Stimulated activated CD8-positive, alpha-beta memory T cell treated with anti-CD3 and anti-CD28 coated beads, Interleukin-7, amount 100 ng/mL, for 1 hour (primary cell): ENCODE results near the gene PCDH15.

Source experiments
- DNase-seq, 2 donors: peaks; one replicate each; pipeline ENCODE4 v3.0.0-alpha.2; 2020; ENCODE audit warnings: low read depth in 2 of 2

The PCDH15 gene

DNA sequence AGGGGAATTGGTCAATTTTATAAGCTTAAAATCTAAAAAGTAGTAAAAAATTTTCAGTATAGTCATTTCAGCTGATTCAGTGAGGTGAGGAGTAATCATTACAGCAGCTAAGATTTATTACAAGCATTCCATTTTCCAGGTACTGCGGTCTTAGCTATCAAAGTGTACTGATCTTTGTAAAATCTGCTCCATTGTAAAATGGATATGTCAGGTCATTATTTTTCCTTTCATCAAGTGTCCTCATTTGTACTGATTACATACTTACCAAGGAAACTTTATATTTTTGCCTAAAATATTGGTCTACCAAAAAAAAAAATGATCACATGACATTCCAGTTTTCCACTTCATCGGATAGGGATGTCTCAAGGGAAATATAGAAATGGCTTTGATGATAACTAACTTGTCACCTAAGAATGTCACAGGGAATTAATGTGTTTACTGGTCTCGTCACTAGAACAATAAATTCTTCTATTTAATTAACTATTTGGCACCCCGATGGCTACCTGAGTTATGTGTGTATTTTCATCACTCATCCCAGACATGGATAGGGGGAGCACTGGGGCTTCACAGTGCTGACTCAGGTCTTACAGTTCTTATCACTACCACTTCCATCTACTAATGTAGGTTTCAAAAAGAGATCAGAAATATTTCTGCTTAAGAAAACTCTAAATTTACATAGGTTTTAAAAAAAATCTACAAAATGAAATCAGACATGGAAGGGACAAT, 948.4 kb downstream of the PCDH15 start:
- DNase-seq = no peak

GRCh38 chr10:53846809-53847208, 954.2 kb downstream of the PCDH15 start:
- no peak for DNase-seq

DNA sequence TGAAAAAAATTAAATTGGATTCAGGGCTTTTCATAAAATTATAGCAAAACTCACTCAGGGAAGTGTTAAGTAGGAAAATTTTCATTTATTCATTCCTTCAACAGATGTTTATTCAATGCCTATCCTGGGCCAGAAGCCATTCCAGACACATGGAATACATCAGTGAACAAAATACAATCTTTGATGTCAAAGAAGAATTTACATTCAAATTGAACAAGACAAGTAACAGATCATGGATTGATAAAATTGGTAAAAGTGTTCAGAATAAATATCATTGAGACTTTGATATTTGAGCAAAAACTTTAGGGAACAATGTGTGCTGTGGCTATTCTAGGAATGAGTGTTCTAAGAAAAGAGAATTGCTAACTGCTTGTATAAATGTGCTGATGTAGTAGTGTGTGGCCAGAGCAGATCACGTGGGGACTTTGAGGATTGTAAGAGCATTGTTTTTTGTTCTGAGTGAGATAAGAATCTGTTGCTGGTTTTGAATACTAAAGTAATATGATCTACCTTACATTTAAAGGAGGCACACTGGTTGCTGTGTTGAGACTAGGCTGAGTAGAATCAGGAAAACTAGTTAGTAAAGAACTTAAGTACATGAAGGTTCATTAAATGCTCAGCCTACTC, 957.2 kb downstream of the PCDH15 start:
- DNase-seq = no peak

GRCh38 chr10:53841483-53842145, 959.4 kb downstream of the PCDH15 start:
- DNase-seq = no peak

- DNase-seq = no peak
Observed at GRCh38 chr10:53840653-53841052, 960.4 kb downstream of the PCDH15 start.

- no peak for DNase-seq
Observed at GRCh38 chr10:53839440-53840039, 961.5 kb downstream of the PCDH15 start.

DNA sequence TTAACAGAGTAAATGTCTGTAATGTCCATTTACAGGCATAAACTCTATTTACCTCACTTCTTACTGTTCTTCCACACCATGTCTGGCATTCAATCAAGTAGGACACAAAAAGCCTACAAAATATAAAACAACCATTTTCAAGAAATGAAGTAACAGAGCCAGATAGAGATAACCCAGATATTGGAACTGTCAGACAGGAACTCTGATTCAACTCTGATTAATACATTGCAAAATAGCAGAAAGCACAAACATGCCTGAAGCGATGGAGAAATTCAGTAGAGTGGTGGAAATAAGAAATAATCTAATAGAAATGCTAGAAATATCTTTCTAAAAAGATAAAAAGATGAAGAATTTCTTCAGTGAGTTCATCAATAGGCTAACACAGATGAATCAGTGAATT, 964.4 kb downstream of the PCDH15 start:
- DNase-seq = no peak

- DNase-seq = no peak
Observed at GRCh38 chr10:53833908-53834307, 967.1 kb downstream of the PCDH15 start.

DNA sequence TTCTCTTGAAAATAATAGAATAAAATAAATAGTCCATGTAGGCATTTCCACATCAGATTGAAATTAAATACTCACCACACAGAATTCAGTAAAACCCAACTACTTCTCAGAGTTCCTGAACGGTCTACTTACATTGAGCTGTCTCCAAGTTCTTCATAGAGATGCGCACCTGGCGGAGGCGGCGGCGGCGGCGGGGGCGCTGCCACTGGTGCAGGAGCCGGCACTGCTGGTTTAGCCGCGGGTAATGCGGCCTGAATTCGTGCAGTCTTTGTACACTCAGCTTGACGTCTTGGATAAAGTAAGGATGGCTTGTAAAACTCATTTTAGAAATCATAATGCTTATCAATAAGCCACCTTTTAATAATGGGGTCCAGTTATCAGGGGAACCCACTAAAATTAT, 973.8 kb downstream of the PCDH15 start:
- no peak for DNase-seq

- DNase-seq = no peak
Observed at GRCh38 chr10:53808677-53809372, 992.2 kb downstream of the PCDH15 start.

GRCh38 chr10:53786236-53786900, 1014.7 kb downstream of the PCDH15 start:
- DNase-seq = no peak

GRCh38 chr10:53771701-53772100, 1029.3 kb downstream of the PCDH15 start:
- DNase-seq = no peak

DNA sequence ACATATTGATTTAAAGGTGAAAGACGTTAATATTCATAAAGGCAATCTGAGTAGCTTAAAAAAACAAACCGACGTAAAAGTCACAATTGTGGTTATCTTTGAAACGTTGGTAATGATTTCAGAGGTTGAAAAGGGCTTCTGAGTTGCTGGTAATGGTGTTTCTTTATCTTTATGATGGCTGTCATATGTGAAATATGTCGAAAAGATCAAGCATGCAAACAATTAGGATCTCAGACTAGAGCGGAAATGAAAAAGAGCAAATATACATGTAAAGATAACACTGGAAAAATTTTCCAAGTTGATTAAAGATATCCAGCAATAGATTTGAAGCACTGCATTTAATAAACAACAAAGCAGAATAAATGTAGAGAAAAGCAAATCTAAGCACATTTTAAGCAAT, 1030.1 kb downstream of the PCDH15 start:
- DNase-seq = no peak

- no peak for DNase-seq
Observed at GRCh38 chr10:53765311-53765710, 1035.7 kb downstream of the PCDH15 start.

- DNase-seq = no peak
Observed at GRCh38 chr10:53754596-53755250, 1046.3 kb downstream of the PCDH15 start.
